GM18502 (cell line): ENCODE data around the gene EFCAB14.
"Not testable (repeated sequence)": the region's sequence is repeated elsewhere in the genome, so short reads cannot be mapped to it uniquely, and the experiment has no call there.

Source experiments
- ATAC-seq: cut with Tn5 transposase; IDR thresholded peaks from one replicate; pipeline ENCODE4 v1.9.1; 2021; ENCODE audit warnings: mild to moderate bottlenecking; ENCODE audit not compliant: unreplicated experiment, poor library complexity

Gene EFCAB14, protein sequence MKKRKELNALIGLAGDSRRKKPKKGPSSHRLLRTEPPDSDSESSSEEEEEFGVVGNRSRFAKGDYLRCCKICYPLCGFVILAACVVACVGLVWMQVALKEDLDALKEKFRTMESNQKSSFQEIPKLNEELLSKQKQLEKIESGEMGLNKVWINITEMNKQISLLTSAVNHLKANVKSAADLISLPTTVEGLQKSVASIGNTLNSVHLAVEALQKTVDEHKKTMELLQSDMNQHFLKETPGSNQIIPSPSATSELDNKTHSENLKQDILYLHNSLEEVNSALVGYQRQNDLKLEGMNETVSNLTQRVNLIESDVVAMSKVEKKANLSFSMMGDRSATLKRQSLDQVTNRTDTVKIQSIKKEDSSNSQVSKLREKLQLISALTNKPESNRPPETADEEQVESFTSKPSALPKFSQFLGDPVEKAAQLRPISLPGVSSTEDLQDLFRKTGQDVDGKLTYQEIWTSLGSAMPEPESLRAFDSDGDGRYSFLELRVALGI

DNA sequence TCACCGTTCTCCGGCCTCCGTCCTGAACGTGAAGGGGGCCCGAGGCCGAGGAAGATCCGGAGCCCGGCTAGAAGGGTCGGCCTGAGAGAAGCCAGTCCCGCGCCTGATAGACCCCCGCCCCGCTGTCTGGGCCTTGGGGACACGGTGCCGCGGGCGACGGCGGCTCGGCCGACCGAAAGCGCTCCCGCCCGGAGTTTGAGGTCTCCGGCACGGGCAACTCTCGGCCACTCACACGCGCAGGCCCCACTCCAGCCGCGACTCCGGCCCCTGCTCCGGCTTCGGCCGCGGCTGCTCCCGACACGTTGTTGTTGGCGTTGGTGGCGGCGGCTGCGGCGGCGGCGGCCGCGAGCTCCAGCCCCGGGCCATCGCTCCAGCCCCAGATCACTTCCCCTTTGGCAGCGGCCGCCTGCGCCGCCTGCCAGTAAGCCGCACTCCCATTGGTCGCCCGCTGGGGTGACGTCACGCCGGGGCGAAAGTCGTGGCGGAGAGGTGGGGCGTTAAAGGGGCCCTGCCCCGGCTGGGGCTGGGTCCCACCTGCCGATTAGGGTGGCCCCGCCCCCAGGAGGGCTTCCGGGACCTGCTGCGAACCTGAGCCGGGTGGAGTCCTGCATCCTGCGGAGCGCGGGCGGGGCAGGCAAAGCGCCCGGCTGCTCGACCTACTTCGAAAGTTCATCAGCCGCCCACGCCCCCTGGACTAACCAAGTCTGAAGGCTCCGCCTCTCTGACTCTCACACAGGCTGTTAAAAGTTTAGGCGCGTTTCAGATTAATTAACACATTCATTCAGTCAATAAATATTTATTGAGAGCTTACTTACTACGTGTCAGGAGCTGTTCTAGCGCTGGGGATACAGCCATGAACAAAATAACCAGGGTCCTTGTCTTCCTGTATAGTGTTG lies at the start of gene EFCAB14:
Gene EFCAB14 (minus strand): TSS at position 388 of the 896 bp plus-strand sequence. CDS start 1,027 bp downstream, outside the sequence.
- peak; percentile 98 for ATAC-seq

DNA sequence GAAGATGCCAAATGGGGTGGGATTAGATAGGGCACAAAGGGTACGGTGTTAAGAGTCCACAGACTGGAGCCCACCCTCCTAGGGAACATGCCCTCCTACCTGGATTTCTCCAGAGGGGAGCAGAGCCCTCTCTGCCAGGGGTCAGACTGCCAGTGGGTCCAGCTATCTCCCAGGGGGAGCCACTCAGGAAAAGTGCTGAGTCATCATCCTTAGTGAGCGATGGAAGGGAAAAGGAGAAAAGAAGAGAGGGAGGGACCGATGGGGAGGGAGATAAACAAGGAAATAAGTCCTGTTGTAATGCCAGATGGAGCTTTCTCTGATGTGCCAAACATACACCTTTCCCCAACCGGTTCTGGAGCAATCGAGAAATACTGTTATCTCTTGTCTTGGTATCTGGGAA lies 49.5 kb upstream of the EFCAB14 start:
- no peak for ATAC-seq

DNA sequence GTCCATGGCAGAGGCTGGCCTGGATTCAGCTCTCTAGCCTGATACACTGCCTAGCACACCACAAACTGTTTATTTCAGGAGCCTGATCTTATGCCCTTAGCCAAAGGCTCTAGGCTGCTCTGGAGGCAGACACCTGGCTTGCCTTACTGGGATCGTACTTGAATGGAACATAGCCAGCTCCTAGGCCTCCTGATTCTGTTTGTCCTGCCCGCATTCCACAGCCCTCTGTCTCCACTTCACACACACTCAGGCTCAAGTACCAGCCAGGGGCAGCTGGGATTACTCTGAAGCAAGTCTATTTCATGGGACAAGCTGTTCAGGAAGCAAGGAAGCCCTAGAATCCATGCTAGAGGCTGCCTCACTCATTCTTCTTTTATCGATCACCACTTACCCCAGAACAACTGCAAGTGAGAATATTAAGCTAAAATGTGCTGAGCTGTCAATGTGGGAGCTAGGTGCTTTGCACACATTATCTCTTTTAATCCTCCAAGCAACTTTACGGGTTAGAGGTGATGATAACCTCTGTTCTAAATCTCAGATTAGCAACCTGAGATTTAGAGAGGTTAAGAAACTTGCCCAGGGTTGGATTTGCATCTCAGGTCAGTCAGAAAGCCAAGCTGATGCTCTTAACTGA lies 48.9 kb upstream of the EFCAB14 start:
- ATAC-seq, result no peak

DNA sequence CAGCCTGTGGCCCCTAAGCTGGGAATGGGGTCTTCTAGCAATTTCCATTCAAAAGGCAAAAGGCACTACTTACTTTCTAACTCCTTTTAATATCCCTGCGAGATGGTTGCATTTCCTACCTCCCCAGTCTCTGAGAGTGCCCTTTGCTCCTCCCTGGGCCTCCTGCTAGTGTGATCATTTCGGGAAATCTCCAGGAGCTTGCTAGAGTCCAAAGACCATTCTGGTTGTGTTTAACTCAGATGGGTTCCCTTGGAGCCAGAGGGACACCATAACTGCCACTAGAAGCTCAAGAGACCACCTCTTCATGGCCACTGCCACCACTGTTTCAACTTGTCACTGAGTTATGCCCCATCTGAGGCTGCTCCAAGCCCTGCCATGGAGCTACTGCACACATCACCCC lies 45.5 kb upstream of the EFCAB14 start:
- ATAC-seq, result no peak

DNA sequence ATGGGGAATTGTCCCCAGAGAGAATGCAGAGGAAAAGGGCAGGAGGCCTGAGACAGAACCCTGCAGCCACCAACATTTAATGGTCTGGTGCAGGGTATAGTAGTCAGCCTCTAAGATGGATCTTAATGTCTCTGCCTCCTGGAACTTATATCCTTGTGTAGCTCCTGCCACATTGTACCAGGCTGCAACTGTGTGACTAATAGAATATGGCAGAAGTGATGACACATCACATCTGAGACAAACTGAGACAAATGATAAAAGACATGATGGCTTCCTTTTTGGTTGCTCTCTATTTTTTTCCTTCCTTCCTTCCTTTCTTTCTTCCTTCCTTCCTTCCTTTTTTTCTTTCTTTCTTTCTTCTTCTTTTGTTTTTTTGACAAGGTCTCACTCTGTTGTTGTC lies 42.8 kb upstream of the EFCAB14 start:
- ATAC-seq, result no peak

DNA sequence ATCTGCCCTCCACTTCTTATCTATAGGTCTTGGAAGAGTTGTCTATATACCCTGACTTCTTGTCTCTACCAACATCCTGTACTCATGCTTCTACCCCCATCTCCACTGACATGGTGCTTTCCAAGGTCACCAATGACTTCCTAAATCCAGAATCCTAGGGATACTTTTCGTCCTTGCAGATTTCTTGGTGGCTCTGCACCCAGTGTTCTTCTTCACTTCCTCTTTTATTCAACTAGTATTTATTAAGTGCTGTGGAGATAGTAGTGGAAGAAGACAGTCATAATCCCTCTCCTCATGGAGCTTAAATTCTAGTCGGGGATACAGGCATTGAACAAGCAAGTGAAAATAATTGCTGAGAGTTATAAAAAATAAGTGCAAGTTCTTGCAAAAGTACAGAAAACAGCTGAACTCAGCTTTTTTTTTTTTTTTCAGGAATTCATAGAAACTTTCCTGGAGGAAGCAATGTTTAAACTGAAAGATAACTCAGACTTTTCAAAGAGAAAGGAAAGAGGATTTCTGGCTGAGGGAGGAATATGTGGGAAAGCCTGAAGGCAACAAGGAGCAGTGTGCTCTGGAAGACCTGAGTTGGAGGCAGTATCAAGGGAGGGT lies 41.7 kb upstream of the EFCAB14 start:
- ATAC-seq, result no peak

DNA sequence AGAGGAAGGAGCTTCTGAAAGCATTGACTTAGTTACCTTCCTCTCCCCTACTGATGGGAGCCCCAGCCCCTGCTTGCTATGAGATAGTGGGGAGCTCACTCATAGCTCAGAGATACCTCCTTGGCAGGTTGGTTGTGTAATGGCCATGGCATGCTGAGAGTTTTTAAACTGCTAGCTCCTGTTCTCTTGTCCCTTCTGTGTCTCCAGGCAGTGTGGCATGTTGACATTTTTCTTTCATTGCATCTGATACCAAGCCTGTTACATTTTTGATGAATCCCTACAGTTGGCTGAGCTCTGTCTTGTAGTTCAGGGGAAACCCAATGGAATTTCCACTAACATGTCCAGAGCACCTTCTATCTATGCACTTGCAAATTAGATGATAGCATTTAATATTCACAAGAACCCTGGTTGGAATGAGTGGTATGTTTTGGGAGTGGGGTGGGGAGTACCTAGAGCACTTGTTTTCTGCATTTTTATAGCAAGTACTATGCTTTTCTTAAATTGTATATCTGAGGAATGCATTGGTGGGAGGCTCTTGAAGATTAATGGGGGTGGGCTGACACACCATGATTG lies 39.1 kb upstream of the EFCAB14 start:
- no peak for ATAC-seq

DNA sequence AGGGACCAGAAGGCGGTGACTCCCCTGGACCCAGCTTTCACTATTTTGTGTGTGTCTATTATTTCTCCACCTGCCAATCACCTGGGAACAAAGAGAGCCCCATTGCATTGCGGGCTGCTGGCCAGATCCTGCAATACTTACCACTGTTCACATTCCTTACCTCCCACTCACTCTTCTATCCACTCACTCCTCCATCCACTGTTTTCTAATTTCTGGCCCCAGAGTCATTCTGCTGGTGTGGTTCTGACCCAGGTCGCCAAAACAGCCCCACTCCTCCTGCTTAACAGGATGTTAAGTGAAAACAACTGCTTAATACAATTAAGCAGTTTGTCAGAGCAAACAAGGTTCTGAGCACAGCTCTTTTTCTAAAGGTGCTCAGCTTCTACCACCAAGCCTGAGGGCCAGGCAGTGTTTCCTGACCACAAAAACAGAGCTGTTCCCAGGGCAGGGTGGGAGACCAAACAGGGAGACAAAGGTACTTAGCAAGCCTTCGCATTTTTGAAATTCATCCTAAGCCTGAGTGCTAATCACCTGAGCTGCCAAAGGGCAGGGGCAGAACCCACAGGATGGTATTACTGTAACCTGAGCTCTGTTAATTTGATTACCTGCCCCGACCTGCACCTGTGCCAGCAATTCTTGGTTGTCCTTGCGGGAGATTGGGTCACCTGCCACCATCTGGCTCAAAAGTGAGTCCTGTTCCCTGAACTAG lies 38.5 kb upstream of the EFCAB14 start:
- ATAC-seq, result no peak

DNA sequence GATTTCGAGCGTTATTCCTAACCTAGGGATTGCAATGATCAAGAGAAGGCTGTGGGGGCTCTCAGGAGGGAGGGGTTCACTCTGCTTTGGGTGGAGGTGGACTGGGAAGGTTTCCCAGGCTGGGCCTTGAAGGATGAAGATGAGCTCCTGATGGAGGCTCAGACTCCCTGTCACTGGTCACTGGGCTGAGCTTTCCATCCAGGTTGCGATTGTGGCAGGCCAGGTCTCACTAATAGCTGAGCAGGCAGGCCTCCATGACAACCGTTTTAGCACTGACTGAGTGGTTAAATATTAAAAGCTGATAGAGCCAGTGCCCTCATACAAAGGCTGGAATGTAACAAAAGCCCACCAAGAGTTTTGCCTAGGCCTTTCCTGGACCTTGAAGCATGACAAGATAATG lies 36.2 kb upstream of the EFCAB14 start:
- no peak for ATAC-seq

DNA sequence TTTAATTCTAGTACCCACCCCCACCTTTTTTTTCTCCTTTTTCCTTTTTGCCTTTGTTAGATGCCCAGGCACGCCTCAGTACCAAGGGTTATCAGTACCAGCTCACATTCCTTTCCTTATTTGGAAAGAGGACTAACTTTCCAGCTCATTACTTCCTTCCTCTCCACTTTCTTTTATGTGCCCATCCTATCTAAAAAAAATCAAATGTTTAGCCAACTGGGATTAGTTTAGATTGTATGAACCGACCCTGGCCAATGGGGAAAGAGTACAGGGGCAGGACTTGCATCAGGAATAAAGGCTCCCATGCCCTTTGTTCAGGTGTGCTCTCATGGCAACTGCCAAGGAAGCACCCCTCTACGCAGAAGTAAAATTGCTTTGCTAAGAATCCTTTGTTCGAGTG lies 35.8 kb upstream of the EFCAB14 start:
- ATAC-seq, result not testable (repeated sequence)

DNA sequence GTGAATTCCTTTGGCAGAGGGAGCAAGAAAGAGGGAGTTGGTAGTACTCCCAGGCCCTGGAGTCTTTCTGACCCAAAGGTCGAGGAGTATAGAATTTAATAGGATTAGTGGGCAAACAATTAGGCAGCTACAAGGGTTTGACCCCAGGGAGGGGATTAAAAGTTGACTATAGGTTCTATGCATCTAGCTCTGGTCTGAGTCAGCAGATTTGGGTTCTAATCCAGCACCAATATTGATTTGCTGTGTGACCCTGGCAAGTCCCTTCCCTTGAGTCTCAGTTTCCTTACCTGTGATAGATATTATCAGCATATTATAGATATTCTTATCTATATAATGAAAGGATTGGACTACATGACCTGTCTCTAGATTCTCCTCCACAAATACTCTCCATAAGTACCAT lies 35.1 kb upstream of the EFCAB14 start:
- no peak for ATAC-seq

DNA sequence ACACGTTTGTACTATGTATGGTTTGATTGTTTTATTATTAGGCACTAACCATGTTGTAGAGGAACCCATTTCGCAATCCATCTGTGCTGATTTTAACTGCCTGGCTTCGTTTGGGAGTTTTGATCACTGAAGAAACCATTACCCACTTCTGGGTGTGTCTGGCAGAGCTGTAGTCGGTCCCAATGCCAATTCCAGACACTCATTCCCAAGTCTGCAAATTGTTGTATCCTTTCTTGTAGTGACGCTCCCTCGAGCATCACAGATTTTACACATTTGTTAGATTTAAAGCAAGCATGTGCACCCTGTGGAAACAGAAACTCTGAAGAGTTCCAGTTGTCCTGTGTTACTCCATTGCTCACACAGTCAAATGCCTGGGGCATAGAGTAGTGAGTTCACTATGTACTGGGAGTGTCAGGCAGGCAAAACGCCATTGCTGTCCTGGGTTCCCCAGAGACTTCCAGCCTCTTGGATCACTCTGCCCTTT lies 31.0 kb upstream of the EFCAB14 start:
- no peak for ATAC-seq

DNA sequence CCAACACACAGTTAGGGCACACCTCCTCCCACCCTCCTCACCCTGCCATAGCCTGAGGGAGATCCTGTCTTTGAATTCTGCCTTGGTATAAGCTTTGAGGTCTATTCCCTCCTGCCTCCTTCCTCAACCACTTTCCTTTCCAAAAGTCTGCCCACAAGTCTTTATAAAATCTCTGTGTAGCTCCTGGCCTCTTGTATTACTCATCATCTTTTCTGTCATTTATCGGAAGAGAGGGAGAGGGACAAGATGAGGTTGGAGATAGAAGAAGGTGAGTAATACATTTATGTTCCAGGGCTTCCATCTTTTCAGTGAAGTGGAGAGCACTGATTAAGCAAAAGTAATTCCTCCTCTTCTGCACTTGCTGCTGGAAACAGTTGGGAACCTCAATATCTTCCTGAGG lies 30.5 kb upstream of the EFCAB14 start:
- ATAC-seq, result no peak

DNA sequence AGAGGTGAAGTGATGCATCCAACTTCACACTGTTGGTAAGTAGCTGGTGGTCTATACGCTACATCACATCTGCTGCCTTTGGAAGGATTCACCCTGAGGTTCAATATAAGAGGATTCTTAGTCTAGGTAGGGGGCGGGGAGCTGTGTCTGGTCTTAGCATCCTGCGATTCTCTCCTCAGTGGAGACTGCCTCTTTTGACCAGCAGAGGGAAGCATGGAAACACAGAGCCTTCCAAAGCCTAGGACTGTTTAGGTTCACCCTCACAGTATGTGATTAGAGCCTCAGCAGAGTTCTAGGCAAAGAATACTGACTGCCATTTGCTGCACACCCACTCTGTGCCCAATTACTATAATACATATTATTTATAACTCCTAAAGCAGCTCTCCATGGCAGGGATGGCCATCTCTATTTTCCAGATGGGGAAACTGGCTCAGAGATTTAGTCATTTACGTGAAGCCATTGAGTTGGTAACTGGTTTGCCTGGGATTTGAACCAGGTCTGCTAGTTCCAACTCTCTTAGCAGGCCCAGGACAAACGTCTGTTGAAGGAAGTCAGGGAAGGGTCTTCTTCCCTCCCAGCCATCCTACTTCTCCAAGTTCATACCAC lies 28.9 kb upstream of the EFCAB14 start:
- ATAC-seq, result no peak

DNA sequence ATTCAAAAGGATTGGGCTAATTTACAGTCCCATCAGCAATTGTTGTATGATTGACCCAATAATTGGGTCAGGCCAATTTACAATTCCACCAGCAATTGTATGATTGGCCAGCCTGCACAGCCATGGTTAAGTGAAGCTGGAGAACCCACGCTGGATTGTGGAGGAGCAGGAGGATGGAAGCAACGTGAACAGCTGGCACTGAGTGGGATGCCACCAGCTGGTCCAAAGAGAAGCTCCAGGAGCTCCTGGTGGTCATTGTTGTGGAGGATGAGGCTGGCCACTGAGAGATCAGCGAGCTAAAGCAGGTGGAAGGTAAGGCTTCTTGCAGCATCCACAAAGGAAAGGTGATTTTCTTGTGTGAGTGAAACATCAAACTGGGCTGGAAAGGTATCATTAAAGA lies 23.2 kb upstream of the EFCAB14 start:
- ATAC-seq, result no peak

DNA sequence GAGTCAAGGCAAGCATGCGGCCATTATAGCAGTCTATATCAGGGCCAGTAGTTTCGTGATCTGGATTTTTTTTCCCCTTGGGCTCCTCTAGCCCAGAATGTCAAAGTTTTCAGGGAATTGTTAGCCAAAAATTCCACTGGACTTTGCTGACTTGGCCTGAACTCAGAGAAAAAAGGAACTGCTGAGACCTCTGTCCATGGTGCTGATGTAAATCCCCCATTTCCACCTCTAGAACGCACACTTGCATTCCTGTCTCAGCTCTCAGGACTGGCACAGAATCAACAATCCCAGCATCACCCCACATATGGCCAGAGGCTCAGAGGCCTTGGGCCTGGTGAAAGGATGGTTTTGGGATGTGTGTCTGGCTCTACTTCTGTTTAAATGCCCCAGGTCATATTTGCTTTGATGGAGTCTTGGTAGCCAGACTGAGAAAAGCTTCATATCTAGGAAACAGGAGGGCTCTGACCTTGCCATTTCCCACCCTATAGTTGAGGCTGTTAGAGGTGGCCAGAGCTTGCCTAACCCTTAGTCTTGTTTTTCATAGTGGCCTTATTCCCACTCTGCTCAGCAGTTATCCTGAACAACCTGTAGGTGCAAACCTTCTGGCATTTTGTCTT lies 16.9 kb upstream of the EFCAB14 start:
- ATAC-seq, result no peak

DNA sequence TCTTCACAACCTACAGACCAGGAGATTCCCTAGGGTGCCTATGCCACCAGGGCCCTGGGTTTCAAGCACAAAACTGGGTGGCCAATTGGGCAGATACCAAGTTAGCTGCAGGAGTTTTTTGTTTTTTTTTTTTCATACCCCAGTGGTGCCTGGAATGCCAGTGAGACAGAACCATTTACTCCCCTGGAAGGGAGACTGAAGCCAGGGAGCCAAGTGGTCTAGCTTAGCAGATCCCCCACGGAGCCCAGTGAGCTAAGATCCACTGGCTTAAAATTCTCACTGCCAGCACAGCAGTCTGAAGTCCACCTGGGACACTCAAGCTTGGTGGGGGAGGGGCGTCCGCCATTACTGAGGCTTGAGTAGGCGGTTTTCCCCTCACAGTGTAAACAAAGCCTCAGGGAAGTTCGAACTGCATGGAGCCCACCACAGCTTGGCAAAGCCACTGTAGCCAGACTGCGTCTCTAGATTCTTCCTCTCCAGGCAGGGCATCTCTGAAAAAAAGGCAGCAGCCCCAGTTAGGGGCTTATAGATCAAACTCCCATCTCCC lies 9.5 kb upstream of the EFCAB14 start:
- not testable (repeated sequence) for ATAC-seq

DNA sequence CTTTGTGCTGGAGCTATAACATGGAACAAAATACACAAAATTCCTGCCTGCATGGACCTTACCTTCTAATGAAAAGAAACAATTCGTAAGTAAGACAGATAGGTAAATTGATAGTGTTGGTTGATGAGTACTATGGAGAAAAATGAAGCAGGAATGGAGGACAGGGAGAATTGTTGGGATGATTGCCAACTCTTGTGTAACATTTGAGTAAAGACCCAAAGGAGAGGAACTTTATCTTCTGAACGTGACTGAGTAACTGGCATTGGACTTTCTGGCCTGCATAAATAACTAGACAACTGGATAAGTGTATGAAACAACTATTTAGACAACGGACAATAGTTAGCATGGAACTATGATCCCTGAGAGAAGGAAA lies 6.8 kb upstream of the EFCAB14 start:
- no peak for ATAC-seq
